T1000 (cell line): ENCODE measurements around the gene YIPF3.
"Not testable (repeated sequence)": the region's sequence is repeated elsewhere in the genome, so short reads cannot be mapped to it uniquely, and the experiment has no call there.

ENCODE experiments used
- DNase-seq: peaks from one replicate; lab custom pipeline; 2025; ENCODE audit warnings: mixed read lengths; lab: John Stamatoyannopoulos, UW

YIPF3 gene

DNA sequence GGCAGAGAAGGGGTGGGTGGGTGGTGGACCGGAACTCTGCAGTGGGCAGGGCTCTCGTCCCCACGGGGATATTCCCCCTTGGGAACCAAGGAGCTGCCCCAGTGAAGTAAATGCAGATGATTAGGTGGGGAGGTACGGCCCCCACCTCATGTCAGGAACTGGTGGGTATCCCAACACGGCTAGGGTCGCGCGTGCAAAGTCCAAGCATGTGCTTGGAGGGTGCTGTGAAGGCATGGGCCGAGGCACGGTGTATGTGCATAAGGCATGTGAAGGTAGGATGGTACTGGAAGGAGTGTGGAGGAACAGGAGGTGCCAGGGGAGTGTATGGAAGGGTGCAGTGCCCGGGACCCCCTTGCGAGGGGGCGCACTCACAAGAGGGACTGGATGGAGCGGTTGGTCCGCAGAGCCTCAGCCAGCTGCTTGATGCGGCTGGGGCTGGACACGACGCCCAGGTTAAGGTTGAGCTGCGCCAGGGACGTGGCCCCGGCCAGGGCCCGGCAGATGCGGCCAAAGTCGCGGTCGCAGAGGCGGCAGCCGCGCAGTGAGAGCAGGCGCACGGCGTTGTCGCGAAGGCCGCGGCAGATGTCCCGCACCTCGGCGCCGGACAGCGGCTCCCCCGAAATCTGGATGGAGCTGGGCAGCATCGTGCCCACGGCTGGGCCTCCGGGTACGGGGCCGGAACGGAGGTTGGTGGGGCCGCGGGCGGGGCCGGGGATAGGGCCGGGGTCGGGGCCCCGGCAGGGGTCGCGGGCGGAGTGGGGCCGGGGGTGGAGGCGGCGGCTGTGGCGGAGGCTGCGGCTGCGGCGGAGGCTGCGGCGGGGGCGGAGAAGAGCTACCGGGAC, 7.4 kb downstream of the YIPF3 start:
- DNase-seq = no peak

DNA sequence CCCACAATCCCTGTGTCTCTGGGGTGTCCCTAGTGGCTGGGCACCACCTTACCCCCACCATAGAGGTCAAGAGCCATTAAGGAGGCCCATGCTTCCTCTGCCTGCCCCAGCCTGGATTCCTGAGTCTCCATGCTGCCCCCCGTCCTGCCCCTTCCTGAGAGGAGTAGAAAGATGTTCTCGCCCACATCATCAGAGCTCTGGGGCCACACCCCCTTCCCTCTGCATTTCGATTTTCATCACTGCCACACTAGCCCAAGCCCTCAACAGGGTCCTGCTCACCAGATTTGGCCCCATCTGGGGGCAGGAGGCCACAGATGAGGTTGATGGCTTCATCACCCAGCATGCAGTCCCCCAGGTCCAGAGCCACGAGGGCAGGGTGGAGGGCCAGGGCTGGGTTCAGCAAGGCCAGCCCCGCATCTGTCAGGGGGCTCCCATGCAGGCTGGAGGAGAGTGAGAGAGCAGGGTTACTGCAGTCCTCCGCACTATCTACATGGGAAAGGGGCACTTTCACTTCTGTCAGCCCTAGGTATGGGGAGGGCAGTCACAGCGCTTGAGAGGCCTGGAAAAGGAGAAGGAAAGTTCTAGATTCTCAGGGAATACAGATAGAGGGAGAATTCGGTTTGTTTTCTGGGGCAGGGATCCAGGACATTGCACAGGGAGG, 8.1 kb downstream of the YIPF3 start:
- no peak for DNase-seq

DNA sequence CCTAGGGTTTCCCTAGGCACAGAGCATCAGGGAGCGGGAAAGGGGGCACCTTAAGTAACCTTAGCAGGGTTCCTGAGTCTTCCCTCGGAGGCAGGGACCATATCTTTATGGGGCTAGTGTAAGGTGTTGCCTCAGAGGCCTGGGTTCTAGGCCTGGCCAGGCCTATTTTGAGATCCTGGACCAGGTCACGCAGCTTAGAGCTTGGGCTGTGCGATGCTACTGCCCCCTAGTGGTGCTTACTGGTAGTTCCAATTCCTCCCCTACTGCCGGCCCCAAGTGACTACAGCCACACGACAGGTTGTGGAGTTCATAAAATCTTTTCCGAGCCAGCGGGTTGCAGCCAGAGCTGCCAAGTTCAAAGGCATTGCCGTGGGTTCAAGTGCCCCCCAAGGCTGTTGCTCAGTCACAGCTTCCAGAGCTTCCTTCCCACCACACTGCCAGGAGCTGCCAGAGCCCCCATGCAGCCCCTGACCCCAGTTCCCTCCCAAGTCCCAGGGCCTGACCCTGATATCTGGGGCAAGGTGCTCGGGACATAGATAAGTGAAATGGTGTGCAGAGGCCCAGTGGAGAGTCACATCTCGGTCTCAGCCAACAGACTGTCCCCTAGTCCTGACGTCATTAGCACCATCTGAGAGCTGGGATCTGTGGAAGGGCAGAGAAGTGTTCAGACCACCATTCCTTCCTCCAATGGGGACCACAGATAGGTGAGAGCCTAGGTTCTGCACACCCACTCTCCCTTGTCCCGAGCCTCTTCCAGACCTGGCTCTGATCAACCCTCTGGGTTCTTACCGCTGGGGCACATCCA, 9.9 kb downstream of the YIPF3 start:
- peak; percentile 74 for DNase-seq

DNA sequence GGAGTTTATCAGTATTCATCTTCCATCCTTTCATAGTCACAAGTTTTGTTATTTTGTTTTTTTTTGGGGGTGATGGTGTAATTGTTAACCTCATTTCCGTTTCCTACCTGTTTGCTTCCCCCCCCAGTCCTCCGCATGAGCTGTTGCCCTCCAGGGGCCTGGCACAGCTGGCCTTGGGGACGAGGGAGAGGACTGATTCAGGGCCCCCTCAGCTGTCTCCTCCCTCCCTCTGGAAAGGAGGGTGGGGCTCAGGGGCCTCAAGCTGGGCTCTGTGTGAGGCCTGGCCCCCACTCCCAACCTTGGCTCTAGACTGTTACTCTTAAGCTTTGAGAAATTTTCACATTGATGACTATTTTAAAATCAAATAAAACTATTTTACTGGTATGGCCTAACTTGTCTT, 10.6 kb downstream of the YIPF3 start:
- DNase-seq = no peak

- no peak for DNase-seq
Observed at GRCh38 chr6:43505718-43506117, 11.0 kb downstream of the YIPF3 start.

GRCh38 chr6:43504756-43505593, 11.8 kb downstream of the YIPF3 start:
- DNase-seq = no peak

GRCh38 chr6:43503443-43503842, 13.3 kb downstream of the YIPF3 start:
- no peak for DNase-seq

GRCh38 chr6:43502666-43503065, 14.1 kb downstream of the YIPF3 start:
- no peak for DNase-seq

DNA sequence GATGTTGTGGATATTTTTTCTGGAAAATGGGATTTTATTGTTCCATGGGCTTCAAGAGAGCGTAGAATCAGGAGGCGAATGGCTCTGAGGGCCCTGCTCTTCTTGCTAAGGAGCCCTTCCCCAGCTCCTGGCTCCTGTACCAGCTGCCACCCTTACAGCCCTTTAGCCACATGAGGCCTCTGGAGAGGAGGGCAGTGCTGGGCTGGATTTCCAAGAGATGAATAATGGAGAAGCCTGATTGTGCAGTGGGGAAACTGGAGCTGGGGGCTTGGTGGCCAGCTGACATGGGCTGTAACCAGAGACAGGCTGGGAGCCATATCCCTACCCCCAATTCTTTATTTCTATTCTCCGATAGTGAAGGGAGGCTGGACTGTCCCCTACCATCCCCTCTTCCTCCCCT, 15.8 kb downstream of the YIPF3 start:
- no peak for DNase-seq

- DNase-seq = no peak
Observed at GRCh38 chr6:43499028-43499815, 17.5 kb downstream of the YIPF3 start.

GRCh38 chr6:43498291-43498690, 18.4 kb downstream of the YIPF3 start:
- not testable (repeated sequence) for DNase-seq

DNA sequence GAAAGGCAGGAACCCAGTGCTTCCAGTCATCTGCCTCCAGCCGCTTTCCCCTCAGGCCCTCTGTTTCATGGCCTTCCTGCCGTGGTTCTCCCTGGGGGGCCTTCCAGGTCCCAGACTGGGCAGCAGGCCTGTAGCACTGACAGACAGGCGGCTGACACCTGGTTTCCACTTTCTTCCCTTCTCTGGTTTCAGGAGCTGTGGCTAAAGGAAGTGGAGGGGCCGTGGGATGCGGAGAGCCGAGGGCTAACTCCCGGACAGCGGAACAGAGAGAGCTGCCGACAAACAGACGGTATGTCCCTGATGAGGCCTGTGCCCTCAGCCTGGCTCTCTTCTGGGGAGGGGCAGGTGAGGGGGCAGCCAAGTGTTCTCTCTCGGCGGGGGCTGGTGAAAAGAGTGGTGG, 19.0 kb downstream of the YIPF3 start:
- DNase-seq = no peak

- DNase-seq = no peak
Observed at GRCh38 chr6:43497129-43497396, 19.7 kb downstream of the YIPF3 start.

DNA sequence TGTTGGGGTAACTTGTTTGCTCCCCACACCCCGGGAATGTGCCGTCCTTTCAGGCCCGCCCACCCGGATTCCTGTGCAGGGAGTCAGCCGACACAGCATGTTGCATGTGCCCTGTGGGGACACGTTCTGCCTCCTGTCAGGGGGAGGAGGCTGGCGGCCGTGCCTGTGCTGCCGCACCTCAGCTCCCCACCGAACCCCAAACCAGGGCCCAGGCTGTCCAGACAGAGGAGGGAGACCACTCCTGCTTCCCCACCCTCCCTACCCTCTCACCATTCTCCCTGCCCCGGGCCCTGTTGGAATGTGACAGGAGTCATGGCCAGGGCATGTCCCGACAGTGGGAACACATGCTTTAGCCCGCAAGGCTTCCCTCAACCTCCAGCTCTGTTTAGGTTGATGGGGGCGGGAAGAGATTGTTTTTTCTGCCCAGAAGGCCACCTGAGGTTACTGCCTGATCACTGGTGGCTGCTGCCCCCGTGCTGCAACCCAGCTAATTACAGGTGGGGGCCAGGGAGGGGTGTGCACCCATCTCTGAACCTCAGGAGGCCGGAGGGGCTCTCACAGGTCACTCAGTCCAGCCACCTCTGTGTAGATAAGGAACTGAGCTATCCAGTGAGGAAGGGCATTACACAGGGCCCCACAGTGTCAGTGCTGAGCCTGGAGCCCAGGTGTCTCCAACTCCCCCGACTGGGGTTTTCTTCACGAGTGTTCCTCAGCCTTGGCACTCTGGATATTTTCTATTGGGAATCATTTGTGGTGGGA, 20.2 kb downstream of the YIPF3 start:
- peak; percentile 55 for DNase-seq

- peak; percentile 41 for DNase-seq
Observed at GRCh38 chr6:43495409-43495941, 21.3 kb downstream of the YIPF3 start.

DNA sequence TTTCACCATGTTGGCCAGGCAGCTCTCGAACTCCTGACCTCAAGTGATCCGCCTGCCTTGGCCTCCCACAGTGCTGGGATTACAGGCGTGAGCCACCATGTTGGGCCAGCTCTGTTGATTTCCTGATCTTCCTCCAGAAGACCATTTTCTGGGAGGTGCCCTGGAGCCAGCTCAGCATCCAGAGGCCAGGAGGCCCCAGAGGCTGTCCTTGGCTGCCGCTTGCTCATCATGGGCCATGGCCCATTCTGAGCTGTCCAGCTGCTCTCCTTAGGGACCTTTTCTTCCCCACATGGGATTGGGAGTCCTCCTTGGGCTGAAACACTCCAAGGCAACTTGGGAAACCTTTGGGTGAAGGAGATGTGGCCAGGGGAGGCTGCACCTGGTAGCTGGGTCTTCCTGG, 22.0 kb downstream of the YIPF3 start:
- no peak for DNase-seq

DNA sequence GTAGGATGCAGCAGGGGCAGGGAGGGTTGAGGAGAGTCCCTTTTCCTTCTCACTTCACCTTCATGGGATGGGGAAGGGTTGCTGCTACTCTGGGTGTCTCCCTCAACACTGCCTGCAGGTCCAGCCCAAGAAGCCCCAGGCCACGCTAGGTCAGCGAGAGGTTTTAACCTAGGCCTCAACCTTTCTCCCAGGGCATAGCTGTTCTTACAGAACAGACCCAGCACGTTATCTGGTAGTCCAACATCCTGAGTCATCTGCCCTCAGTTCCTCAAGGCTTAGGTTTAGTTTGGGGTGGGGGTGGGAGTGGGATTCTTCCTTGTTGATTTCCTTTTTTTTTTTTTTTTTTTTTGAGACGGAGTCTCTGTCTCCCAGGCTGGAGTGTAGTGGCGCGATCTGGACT, 22.4 kb downstream of the YIPF3 start:
- no peak for DNase-seq

GRCh38 chr6:43493833-43494232, 22.9 kb downstream of the YIPF3 start:
- no peak for DNase-seq

DNA sequence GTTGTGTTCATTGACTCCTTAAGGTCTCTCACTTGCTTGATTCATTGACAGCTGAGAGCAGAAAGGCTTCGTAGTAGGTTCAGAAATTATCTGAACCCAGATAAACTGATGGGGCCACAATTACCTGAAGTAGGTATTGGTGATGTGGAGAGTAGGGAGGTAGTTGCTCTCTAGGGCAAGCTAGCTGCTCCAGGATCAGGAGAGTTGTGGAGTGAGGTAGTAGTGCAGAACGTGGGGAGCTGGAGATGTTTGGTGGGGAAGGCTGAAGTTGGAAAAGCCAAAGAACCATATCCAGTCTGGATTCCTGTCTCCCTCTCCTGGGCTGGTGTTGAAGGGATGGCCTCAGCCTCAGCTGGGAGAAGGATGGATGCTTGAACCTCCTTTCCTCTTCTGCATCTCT, 23.5 kb downstream of the YIPF3 start:
- no peak for DNase-seq

- no peak for DNase-seq
Observed at GRCh38 chr6:43492673-43493072, 24.1 kb downstream of the YIPF3 start.
